SU-DHL-6 (cell line): Measurements from ENCODE around the gene GATA3.

ENCODE experiments used
- H2AFZ ChIP-seq: fragments of 200-600 bp; sonication (generic); 2 replicates; pipeline ENCODE4 v1.6.1; 2014; ENCODE audit warnings: low read depth, mild to moderate bottlenecking, moderate library complexity, mixed read lengths, antibody characterized with exemption, low read length; ENCODE audit not compliant: severe bottlenecking
- H3F3A ChIP-seq: fragments of 200-600 bp; shearing (Covaris generic); 2 replicates; pipeline ENCODE4 v1.6.0; 2016; ENCODE audit warnings: antibody characterized with exemption, mild to moderate bottlenecking; ENCODE audit not compliant: insufficient read depth
- H3K27ac ChIP-seq: fragments of 200-600 bp; sonication (generic); 2 replicates; pipeline ENCODE4 v1.5.1; 2016; ENCODE audit warnings: low read depth, mild to moderate bottlenecking, low read length, moderate library complexity, mixed read lengths
- H3K27me3 ChIP-seq: fragments of 200-600 bp; sonication (generic), shearing (Covaris generic); 2 replicates; pipeline ENCODE4 v1.6.0; 2014; ENCODE audit warnings: mild to moderate bottlenecking, low read length
- H3K36me3 ChIP-seq: fragments of 200-600 bp; sonication (generic); 2 replicates; pipeline ENCODE4 v1.6.1; 2014; ENCODE audit warnings: mild to moderate bottlenecking, low read length, mixed read lengths
- H3K4me2 ChIP-seq: fragments of 300-600, 200-600 bp; shearing (Covaris generic), sonication (generic); 2 replicates; pipeline ENCODE4 v1.6.0; 2014; ENCODE audit warnings: low read length, low read depth, mild to moderate bottlenecking; ENCODE audit not compliant: poor library complexity, severe bottlenecking
- H3K4me3 ChIP-seq: fragments of 200-600 bp; sonication (generic); 2 replicates; pipeline ENCODE4 v1.5.1; 2014; ENCODE audit warnings: antibody characterized with exemption, low read length, mild to moderate bottlenecking, mixed read lengths; ENCODE audit not compliant: insufficient read depth, poor library complexity, severe bottlenecking
- H3K79me2 ChIP-seq: fragments of 200-600 bp; sonication (generic); 2 replicates; pipeline ENCODE4 v1.6.1; 2014; ENCODE audit warnings: mild to moderate bottlenecking, low read length, moderate library complexity; ENCODE audit not compliant: insufficient read depth
- H3K9ac ChIP-seq: fragments of 200-600 bp; sonication (generic); 2 replicates; pipeline ENCODE4 v1.7.0; 2014; ENCODE audit warnings: mild to moderate bottlenecking, low read length
- H3K9me2 ChIP-seq: fragments of 200-600 bp; sonication (generic); replicated peaks from 2 replicates; pipeline ENCODE4 v1.6.1; 2014; ENCODE audit warnings: low read length; ENCODE audit not compliant: insufficient read depth
- H3K9me3 ChIP-seq: fragments of 200-600 bp; sonication (generic); 2 replicates; pipeline ENCODE4 v1.6.1; 2014; ENCODE audit warnings: low read length, mixed read lengths; ENCODE audit not compliant: insufficient read depth
- H4K20me1 ChIP-seq: fragments of 200-600 bp; sonication (generic); 2 replicates; pipeline ENCODE4 v1.6.1; 2014; ENCODE audit warnings: low read depth, mild to moderate bottlenecking, antibody characterized with exemption, low read length, moderate library complexity, mixed read lengths
- CTCF ChIP-seq: fragments of 200-600 bp; sonication (generic); IDR thresholded peaks from one replicate; pipeline ENCODE4 v1.5.1; 2017; ENCODE audit warnings: antibody characterized with exemption, mild to moderate bottlenecking, low read length, moderate library complexity; ENCODE audit not compliant: insufficient read depth, poor library complexity, severe bottlenecking
- EZH2phosphoT487 ChIP-seq: fragments of 200-600 bp; sonication (generic), shearing (Covaris generic); conservative IDR thresholded peaks from 2 replicates; pipeline ENCODE4 v1.6.1; 2018; ENCODE audit warnings: mild to moderate bottlenecking, antibody characterized with exemption, low read length, moderate library complexity, mixed read lengths

The GATA3 gene

DNA sequence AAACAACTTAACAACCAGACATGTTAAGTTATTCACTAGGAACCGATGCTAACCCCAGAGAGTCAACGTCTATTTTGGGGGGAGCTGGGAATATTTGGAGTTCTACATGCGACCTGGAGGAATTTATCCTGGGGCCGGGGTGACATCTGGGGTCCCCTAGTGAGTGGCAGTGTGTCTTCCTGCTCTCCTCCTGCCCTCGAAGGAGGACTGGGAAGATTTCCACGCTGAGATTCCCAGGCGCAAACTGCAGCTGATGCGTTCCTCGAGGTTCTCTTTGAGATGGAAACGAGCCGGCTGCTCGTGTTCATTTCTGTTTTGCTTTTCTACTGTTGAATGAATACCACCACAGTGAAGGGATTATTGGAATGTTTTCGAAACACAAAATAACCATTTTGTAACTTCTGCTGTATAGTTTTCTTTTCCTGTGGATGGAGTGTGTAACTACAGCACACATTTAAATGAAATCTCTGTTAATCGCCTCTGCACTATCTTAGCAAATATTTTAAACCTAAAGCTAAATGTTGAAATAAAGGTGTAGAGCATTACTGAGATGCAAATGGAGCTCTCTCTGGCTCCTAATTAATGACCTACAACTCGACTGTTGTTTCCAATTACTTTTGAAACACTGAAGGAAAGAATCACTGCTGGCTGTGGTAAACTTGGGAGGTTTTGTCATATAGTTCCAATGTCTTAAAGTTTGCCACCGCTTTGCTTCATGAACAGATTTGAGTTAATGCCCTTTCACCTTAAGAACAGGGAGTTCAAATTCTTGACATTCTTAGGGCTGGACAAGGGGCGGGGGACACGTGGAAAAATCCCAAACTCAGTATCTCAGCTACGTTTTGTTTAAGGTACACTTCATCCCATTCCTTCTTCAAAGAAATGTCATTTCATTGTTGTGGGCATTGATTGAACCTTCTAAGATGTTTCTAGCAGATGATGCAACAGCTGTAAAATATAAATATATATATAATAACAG is 21.1 kb downstream of the GATA3 start:
- Histone ChIP-seq H3K4me2 (no peak overlapping the region), H4K20me1 (no peaks in the 10 kb centered on the region), H3K9ac (no peak overlapping the region), H3K9me2 (no peaks in the 10 kb centered on the region), H3K4me3 (no peak overlapping the region), H3K27ac (no peak overlapping the region), H3F3A (no peaks in the 10 kb centered on the region), H3K36me3 (no peaks in the 10 kb centered on the region), H3K79me2 (no peaks in the 10 kb centered on the region), H3K27me3 (no peaks in the 10 kb centered on the region), H2AFZ (no peak overlapping the region), H3K9me3 (no peaks in the 10 kb centered on the region)
- TF ChIP-seq EZH2phosphoT487 (no peak), CTCF (no peak)

DNA sequence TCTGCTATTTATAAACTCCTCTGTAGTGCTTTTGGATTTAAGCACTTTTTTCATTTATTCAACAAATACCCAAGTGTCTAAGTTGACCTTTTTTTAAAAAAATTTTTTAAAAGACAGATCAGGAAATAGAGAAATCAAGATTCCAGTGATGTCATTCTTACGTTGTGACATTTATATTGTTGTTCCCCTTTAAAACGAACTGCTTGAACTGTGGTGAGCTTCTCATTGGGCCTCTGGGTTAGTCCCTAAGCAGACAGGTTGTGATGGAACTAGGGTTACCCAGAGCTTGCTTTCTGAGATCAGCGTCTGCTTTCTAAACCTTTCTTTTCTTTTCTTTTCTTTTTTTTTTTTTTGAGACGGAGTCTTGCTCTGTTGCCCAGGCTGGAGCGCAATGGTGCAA is 22.4 kb downstream of the GATA3 start:
- Histone ChIP-seq H3K4me3 (no peak overlapping the region), H3K4me2 (no peak overlapping the region), H3K27me3 (no peaks in the 10 kb centered on the region), H3K27ac (no peak overlapping the region), H3K36me3 (no peaks in the 10 kb centered on the region), H3K9me2 (no peaks in the 10 kb centered on the region), H3K79me2 (no peaks in the 10 kb centered on the region), H3F3A (no peaks in the 10 kb centered on the region), H3K9me3 (no peaks in the 10 kb centered on the region), H2AFZ (no peak overlapping the region), H4K20me1 (no peaks in the 10 kb centered on the region), H3K9ac (no peak overlapping the region)
- TF ChIP-seq EZH2phosphoT487 (no peak), CTCF (no peak)

DNA sequence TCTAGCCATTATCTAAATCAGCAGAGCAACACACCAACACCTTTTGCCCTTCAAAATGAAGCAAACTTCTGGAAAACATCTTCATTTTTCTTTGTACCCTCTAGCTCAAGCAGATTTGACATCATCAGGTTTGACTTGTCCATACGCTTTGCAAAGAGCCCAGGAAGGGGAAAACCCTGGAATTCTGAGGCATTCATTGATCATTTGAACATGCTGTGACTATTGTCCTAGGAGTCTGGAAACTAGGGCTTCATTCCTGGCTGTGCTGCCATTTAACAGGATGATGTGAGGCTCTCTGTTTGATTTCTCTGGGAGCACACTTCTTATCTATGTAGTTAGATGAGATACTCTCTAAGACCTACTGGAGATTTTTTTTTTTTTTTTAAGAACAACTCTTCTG is 23.5 kb downstream of the GATA3 start:
- H3K4me3 ChIP-seq: no peak overlapping the region
- H2AFZ ChIP-seq: no peak overlapping the region
- no peaks in the 10 kb centered on the region for H3K9me2 ChIP-seq
- H3K27me3 ChIP-seq: no peaks in the 10 kb centered on the region
- no peaks in the 10 kb centered on the region for H3K9me3 ChIP-seq
- no peaks in the 10 kb centered on the region for H3F3A ChIP-seq
- no peak overlapping the region for H3K4me2 ChIP-seq
- no peaks in the 10 kb centered on the region for H3K79me2 ChIP-seq
- H3K9ac ChIP-seq: no peak overlapping the region
- H4K20me1 ChIP-seq: no peaks in the 10 kb centered on the region
- TF ChIP-seq EZH2phosphoT487 (no peak), CTCF (no peak)
- H3K27ac ChIP-seq: no peak overlapping the region
- no peaks in the 10 kb centered on the region for H3K36me3 ChIP-seq
